Loucy (cell line): ENCODE data around the gene USP53.
"Not testable (repeated sequence)": the region's sequence is repeated elsewhere in the genome, so short reads cannot be mapped to it uniquely, and the experiment has no call there.

Experiments
- H2AFZ ChIP-seq: fragments of 200-600 bp; sonication (generic); 2 replicates; pipeline ENCODE4 v1.6.0; 2016; ENCODE audit warnings: antibody characterized with exemption, mild to moderate bottlenecking, low read length, moderate library complexity
- H3F3A ChIP-seq: fragments of 200-600 bp; 2 replicates; pipeline ENCODE4 v1.6.0; 2016; ENCODE audit warnings: antibody characterized with exemption, low read depth, mild to moderate bottlenecking
- H3K27me3 ChIP-seq: fragments of 200-600 bp; sonication (generic); 2 replicates; pipeline ENCODE4 v1.6.1; 2014; ENCODE audit warnings: low read length, mild to moderate bottlenecking; ENCODE audit not compliant: insufficient read depth, poor library complexity, severe bottlenecking
- H3K36me3 ChIP-seq: fragments of 200-600 bp; sonication (generic); 2 replicates; pipeline ENCODE4 v1.6.1; 2016; ENCODE audit warnings: low read length; ENCODE audit not compliant: insufficient read depth
- H3K4me1 ChIP-seq: fragments of 200-600 bp; sonication (generic); 2 replicates; pipeline ENCODE4 v1.5.1; 2014; ENCODE audit warnings: low read length, mild to moderate bottlenecking; ENCODE audit not compliant: insufficient read depth, poor library complexity, severe bottlenecking
- H3K4me2 ChIP-seq: fragments of 200-600 bp; sonication (generic); 2 replicates; pipeline ENCODE4 v1.6.0; 2014; ENCODE audit warnings: antibody characterized with exemption, low read length, low read depth, mild to moderate bottlenecking; ENCODE audit not compliant: poor library complexity, severe bottlenecking
- H3K4me3 ChIP-seq: fragments of 200-600 bp; sonication (generic); 2 replicates; pipeline ENCODE4 v1.5.1; 2014; ENCODE audit warnings: low read length, mild to moderate bottlenecking, mixed read lengths; ENCODE audit not compliant: poor library complexity, severe bottlenecking
- H3K79me2 ChIP-seq: fragments of 200-600 bp; sonication (generic); 2 replicates; pipeline ENCODE4 v1.6.1; 2014; ENCODE audit warnings: low read length; ENCODE audit not compliant: insufficient read depth
- H3K9ac ChIP-seq: fragments of 200-600 bp; sonication (generic); 2 replicates; pipeline ENCODE4 v1.6.0; 2014; ENCODE audit warnings: mild to moderate bottlenecking, low read depth, low read length, moderate library complexity; ENCODE audit not compliant: poor library complexity, severe bottlenecking
- H3K9me2 ChIP-seq: fragments of 200-600 bp; sonication (generic); replicated peaks from 2 replicates; pipeline ENCODE4 v1.6.1; 2016; ENCODE audit warnings: low read depth, low read length, mixed read lengths
- H3K9me3 ChIP-seq: fragments of 200-600 bp; sonication (generic); 2 replicates; pipeline ENCODE4 v1.6.1; 2014; ENCODE audit warnings: mild to moderate bottlenecking, antibody characterized with exemption, low read length, low read depth; ENCODE audit not compliant: insufficient read depth
- H4K20me1 ChIP-seq: fragments of 200-600 bp; sonication (generic); 2 replicates; pipeline ENCODE4 v1.6.0; 2014; ENCODE audit warnings: antibody characterized with exemption, low read length, mild to moderate bottlenecking; ENCODE audit not compliant: insufficient read depth, poor library complexity, severe bottlenecking
- CTCF ChIP-seq: fragments of 200-600 bp; sonication (generic); conservative IDR thresholded peaks from 2 replicates; pipeline ENCODE4 v1.5.1; 2014; ENCODE audit warnings: mild to moderate bottlenecking, antibody characterized with exemption, low read length
- EZH2phosphoT487 ChIP-seq: fragments of 200-600 bp; IDR thresholded peaks from 2 replicates; pipeline ENCODE4 v1.6.1; 2018; ENCODE audit warnings: antibody characterized with exemption, mild to moderate bottlenecking, moderate library complexity, borderline replicate concordance

Gene USP53

GRCh38 chr4:119246177-119246733 lies 33.7 kb downstream of the USP53 start:
- H3K4me2 ChIP-seq = no peak overlapping the region
- H4K20me1 ChIP-seq = no peaks in the 10 kb centered on the region
- H2AFZ ChIP-seq = no peak overlapping the region
- no peaks in the 10 kb centered on the region for H3F3A ChIP-seq
- H3K79me2 ChIP-seq = no peaks in the 10 kb centered on the region
- H3K9ac ChIP-seq = no peak overlapping the region
- no peaks in the 10 kb centered on the region for H3K27me3 ChIP-seq
- H3K4me1 ChIP-seq = peaks cover 3% of the 10 kb centered on the region
- H3K9me2 ChIP-seq = no peaks in the 10 kb centered on the region
- no peak for TF ChIP-seq CTCF
- no peak for TF ChIP-seq EZH2phosphoT487
- H3K4me3 ChIP-seq = no peak overlapping the region
- no peaks in the 10 kb centered on the region for H3K36me3 ChIP-seq
- no peaks in the 10 kb centered on the region for H3K9me3 ChIP-seq

DNA sequence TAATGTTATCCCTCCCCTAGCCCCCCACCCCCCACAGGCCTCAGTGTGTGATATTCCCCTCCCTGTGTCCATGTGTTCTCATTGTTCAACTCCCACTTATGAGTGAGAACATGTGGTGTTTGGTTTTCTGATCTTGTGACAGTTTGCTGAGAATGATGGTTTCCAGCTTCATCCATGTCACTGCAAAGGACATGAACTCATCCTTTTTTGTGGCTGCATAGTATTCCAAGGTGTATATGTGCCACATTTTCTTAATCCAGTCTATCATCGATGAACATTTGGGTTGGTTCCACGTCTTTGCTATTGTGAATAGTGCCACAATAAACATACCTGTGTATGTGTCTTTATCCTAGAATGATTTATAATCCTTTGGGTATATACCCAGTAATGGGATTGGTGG lies 38.5 kb downstream of the USP53 start:
- not testable (repeated sequence) for H3K4me2 ChIP-seq, H3K4me3 ChIP-seq, H3F3A ChIP-seq, H3K9ac ChIP-seq, H2AFZ ChIP-seq, H3K9me3 ChIP-seq, H3K4me1 ChIP-seq, H3K9me2 ChIP-seq, H3K36me3 ChIP-seq, H3K79me2 ChIP-seq, H4K20me1 ChIP-seq, H3K27me3 ChIP-seq

DNA sequence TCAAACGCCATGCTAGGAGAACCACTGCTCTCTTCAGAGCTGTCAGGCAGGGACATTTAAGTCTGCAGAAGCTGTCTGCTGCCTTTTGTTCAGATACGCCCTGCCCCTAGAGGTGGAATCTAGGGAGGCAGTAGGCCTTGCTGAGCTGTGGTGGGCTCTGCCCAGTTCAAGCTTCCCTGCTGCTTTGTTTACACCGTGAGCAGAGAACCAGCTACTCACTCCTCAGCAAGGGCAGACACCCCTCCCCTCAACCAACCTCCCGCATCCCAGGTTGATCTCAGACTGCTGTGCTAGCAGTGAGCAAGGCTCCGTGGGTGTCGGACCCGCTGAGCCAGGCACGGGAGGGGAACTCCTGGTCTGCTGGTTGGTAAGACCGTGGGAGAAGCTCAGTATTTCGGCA lies 42.7 kb downstream of the USP53 start:
- not testable (repeated sequence) for H3K36me3 ChIP-seq, H4K20me1 ChIP-seq, H3K9me2 ChIP-seq, H3K27me3 ChIP-seq, H3K4me1 ChIP-seq, H3K4me2 ChIP-seq, H3K4me3 ChIP-seq, H2AFZ ChIP-seq, H3K79me2 ChIP-seq, H3K9ac ChIP-seq, H3K9me3 ChIP-seq, H3F3A ChIP-seq

DNA sequence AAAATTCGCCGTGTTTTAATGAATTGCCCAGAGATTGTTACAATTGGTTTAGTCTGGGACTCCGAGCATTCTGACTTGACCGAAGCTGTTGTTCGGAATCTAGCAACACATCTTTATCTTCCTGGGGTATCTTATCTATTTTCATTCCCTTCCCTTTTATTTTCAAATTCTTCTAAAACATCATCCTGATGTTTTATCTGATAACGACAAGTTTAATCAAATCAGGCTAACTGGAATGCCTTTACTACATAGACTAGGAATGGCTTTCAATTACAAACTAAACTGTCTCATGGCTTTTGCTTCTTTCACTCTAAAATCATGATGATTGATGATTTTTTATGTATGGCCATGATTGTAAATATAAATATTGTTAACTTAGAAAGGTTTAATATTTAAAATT lies 48.0 kb downstream of the USP53 start:
- no peaks in the 10 kb centered on the region for H3K36me3 ChIP-seq
- H3K9me2 ChIP-seq = no peaks in the 10 kb centered on the region
- TF ChIP-seq CTCF (no peak), EZH2phosphoT487 (no peak)

More for the DNA sequence above, 48.0 kb downstream of the USP53 start:
- Histone ChIP-seq H3K9ac (no peak overlapping the region), H3K4me2 (no peak overlapping the region), H3F3A (no peaks in the 10 kb centered on the region), H3K4me3 (no peak overlapping the region), H3K79me2 (no peaks in the 10 kb centered on the region), H3K4me1 (no peaks in the 10 kb centered on the region), H3K27me3 (no peaks in the 10 kb centered on the region), H4K20me1 (no peaks in the 10 kb centered on the region), H3K9me3 (no peaks in the 10 kb centered on the region), H2AFZ (no peak overlapping the region)
